GM18867 (cell line): Measurements from ENCODE around the gene ABTB2.
"Not testable (repeated sequence)": the region's sequence is repeated elsewhere in the genome, so short reads cannot be mapped to it uniquely, and the experiment has no call there.

Source experiments
- ATAC-seq: cut with Tn5 transposase; IDR thresholded peaks from one replicate; pipeline ENCODE4 v1.9.1; 2021; ENCODE audit warnings: mild to moderate bottlenecking, moderate library complexity; ENCODE audit not compliant: unreplicated experiment

ABTB2 gene

GRCh38 chr11:34218756-34219155, 139.1 kb downstream of the ABTB2 start:
- not testable (repeated sequence) for ATAC-seq

- ATAC-seq, result no peak
These were observed 139.7 kb downstream of the ABTB2 start for GRCh38 chr11:34218067-34218466.

GRCh38 chr11:34216706-34217105, 141.1 kb downstream of the ABTB2 start:
- ATAC-seq, result no peak

- no peak for ATAC-seq
These were observed 141.9 kb downstream of the ABTB2 start for GRCh38 chr11:34215806-34216453.

GRCh38 chr11:34214961-34215805, 142.6 kb downstream of the ABTB2 start:
- no peak for ATAC-seq

- ATAC-seq, result no peak
These were observed 144.4 kb downstream of the ABTB2 start for GRCh38 chr11:34213366-34213765.

GRCh38 chr11:34212566-34212965, 145.2 kb downstream of the ABTB2 start:
- no peak for ATAC-seq

GRCh38 chr11:34209809-34210208, 148.0 kb downstream of the ABTB2 start:
- no peak for ATAC-seq

GRCh38 chr11:34208266-34209135, 149.3 kb downstream of the ABTB2 start:
- no peak for ATAC-seq

- ATAC-seq, result no peak
These were observed 150.2 kb downstream of the ABTB2 start for GRCh38 chr11:34207487-34208180.

GRCh38 chr11:34206407-34207300, 151.2 kb downstream of the ABTB2 start:
- no peak for ATAC-seq

GRCh38 chr11:34205326-34206035, 152.3 kb downstream of the ABTB2 start:
- ATAC-seq, result no peak

GRCh38 chr11:34204396-34205279, 153.2 kb downstream of the ABTB2 start:
- no peak for ATAC-seq

- ATAC-seq, result no peak
These were observed 154.4 kb downstream of the ABTB2 start for GRCh38 chr11:34203377-34203871.

- no peak for ATAC-seq
These were observed 156.7 kb downstream of the ABTB2 start for GRCh38 chr11:34201129-34201528.

GRCh38 chr11:34199525-34199924, 158.3 kb downstream of the ABTB2 start:
- ATAC-seq, result no peak

GRCh38 chr11:34198523-34198922, 159.3 kb downstream of the ABTB2 start:
- no peak for ATAC-seq

GRCh38 chr11:34197256-34197655, 160.6 kb downstream of the ABTB2 start:
- ATAC-seq, result no peak
